Panc1 (cell line): Measurements from ENCODE around the gene PDCD1. TPM values are rescaled to one million over a fixed set of nuclear protein-coding genes. Genes with fewer than 3 reads are reported as not detected.

ENCODE experiments used
- ATAC-seq: fragments of 200-7000 bp; cut with Tn5 transposase; 2 replicates; pipeline ENCODE4 v1.9.1; 2020; ENCODE audit warnings: mild to moderate bottlenecking, moderate library complexity
- BruUV-seq: library from RNA; stranded (reverse); fragments of 400-500 nt; replicated peaks from 2 replicates; lab custom pipeline; 2021; lab: Mats Ljungman, UMichigan
- CTCF ChIA-PET: fragments of 300-600 bp; sonication (Branson Sonifier 250); formaldehyde crosslinking; loops from one replicate; lab custom pipeline; 2022; ENCODE audit warnings: antibody characterized with exemption; lab: Charles Lee
- POLR2A ChIA-PET: fragments of 300-600 bp; sonication (Branson Sonifier 250); formaldehyde crosslinking; loops from one replicate; lab custom pipeline; 2022; ENCODE audit warnings: antibody characterized with exemption; lab: Charles Lee
- DNase-seq: peaks from one replicate; pipeline ENCODE4 v3.0.0-alpha.2; 2010; ENCODE audit warnings: low read depth, low spot score
- H3K27ac ChIP-seq: 2 replicates; pipeline ENCODE4 v1.5.1; 2011; ENCODE audit warnings: mild to moderate bottlenecking, low read length, inconsistent platforms
- H3K27me3 ChIP-seq: fragments of 200-500 bp; sonication (Bioruptor generic); 2 replicates; pipeline ENCODE4 v1.6.0; 2014; ENCODE audit warnings: low read length, inconsistent platforms; ENCODE audit not compliant: control insufficient read depth, insufficient read depth
- H3K36me3 ChIP-seq: fragments of 200-500 bp; sonication (Bioruptor generic); 2 replicates; pipeline ENCODE4 v1.5.1; 2014; ENCODE audit warnings: inconsistent platforms, mild to moderate bottlenecking, low read length, moderate library complexity; ENCODE audit not compliant: control insufficient read depth, insufficient read depth
- H3K4me1 ChIP-seq: 2 replicates; pipeline ENCODE4 v1.5.1; 2011; ENCODE audit warnings: inconsistent platforms, mild to moderate bottlenecking, low read length, moderate library complexity; ENCODE audit not compliant: control insufficient read depth, insufficient read depth
- H3K4me3 ChIP-seq, 2 experiments: 2 replicates each; pipeline ENCODE4 v1.5.1; 2011 to 2012; ENCODE audit warnings: low read depth in 2 of 2, low read length in 2 of 2, mild to moderate bottlenecking in 2 of 2, inconsistent platforms in 1 of 2, moderate library complexity in 1 of 2
- H3K9me3 ChIP-seq: fragments of 200-500 bp; sonication (Bioruptor generic); 2 replicates; pipeline ENCODE4 v1.5.1; 2014; ENCODE audit warnings: low read depth, mild to moderate bottlenecking, inconsistent platforms, low read length, moderate library complexity; ENCODE audit not compliant: control insufficient read depth, insufficient read depth
- CTCF ChIP-seq: fragments of 450-650 bp; IDR thresholded peaks from 2 replicates; pipeline ENCODE4 v1.5.1; 2017; ENCODE audit warnings: mild to moderate bottlenecking
- POLR2AphosphoS5 ChIP-seq: IDR thresholded peaks from 2 replicates; pipeline ENCODE4 v1.6.1; 2012; ENCODE audit warnings: mild to moderate bottlenecking, low read depth, low read length, moderate library complexity
- REST ChIP-seq, 2 experiments: IDR thresholded peaks; 2 replicates each; pipeline ENCODE4 v1.6.1; 2011 to 2012; ENCODE audit warnings: low read depth in 2 of 2, control low read depth in 1 of 2, low read length in 1 of 2, mild to moderate bottlenecking in 1 of 2, moderate library complexity in 1 of 2; ENCODE audit not compliant: insufficient read depth in 1 of 2
- SIN3A ChIP-seq: IDR thresholded peaks from 2 replicates; pipeline ENCODE4 v1.6.1; 2012; ENCODE audit warnings: low read depth, mild to moderate bottlenecking, low read length, moderate library complexity, borderline replicate concordance; ENCODE audit not compliant: insufficient read depth
- TCF7L2 ChIP-seq: IDR thresholded peaks from 2 replicates; pipeline ENCODE4 v1.6.1; 2011; ENCODE audit warnings: mild to moderate bottlenecking, low read depth, low read length, inconsistent platforms
- in situ Hi-C: cut with HindIII; loops from 2 replicates; pipeline ENCODE4 v1.10.0; 2016; ENCODE audit warnings: low sequenced_read_pairs, low pct_unique_long_range_greater_than_20kb
- intact Hi-C: fragments of 100-400 bp; cut with micrococcal nuclease; formaldehyde crosslinking; loops from one replicate; pipeline ENCODE4 v1.10.0; 2022; ENCODE audit not compliant: unreplicated experiment
- total RNA-seq: library from RNA; stranded (reverse); gene quantifications from one replicate; pipeline ENCODE4 v1.2.1, GENCODE V29; 2021; ENCODE audit not compliant: unreplicated experiment

Gene PDCD1
- total RNA-seq, 1 experiment from 2014 or later, result 0.15 TPM

- in situ Hi-C loops, result no loop called here
- H3K9me3 ChIP-seq, result no peaks in the 10 kb centered on the region
- peaks cover 13% of the 10 kb centered on the region for H3K4me1 ChIP-seq
- no peak overlapping the region for H3K4me3 ChIP-seq
- CTCF ChIA-PET, result no interaction called here
- intact Hi-C loops, result no loop called here
- no peak for DNase-seq
- no TSS peak for BruUV-seq
- H3K27ac ChIP-seq, result no peak overlapping the region
- no peak for ATAC-seq
- no peaks in the 10 kb centered on the region for H3K36me3 ChIP-seq
- H3K27me3 ChIP-seq, result no peaks in the 10 kb centered on the region
- no peak for TF ChIP-seq SIN3A
- TF ChIP-seq REST (IDR thresholded peaks at IDR 0.05; ENCODE audit: insufficient read depth in 1 of 2, low read depth in 2 of 2, low read length in 1 of 2), result no peak
- no peak for TF ChIP-seq CTCF
- TF ChIP-seq TCF7L2, result no peak
- no peak for TF ChIP-seq POLR2AphosphoS5
- POLR2A ChIA-PET, result no interaction called here
Observed at GRCh38 chr2:241864168-241864849, 5.6 kb upstream of the PDCD1 start.

GRCh38 chr2:241863536-241863954 is 4.9 kb upstream of the PDCD1 start:
- no peak for ATAC-seq
- no TSS peak for BruUV-seq
- in situ Hi-C loops, result no loop called here

GRCh38 chr2:241862775-241863535 is 4.3 kb upstream of the PDCD1 start:
- TF ChIP-seq TCF7L2 (no peak), SIN3A (no peak), REST (IDR thresholded peaks at IDR 0.05; ENCODE audit: insufficient read depth in 1 of 2, low read depth in 2 of 2, low read length in 1 of 2) (no peak), CTCF (no peak), POLR2AphosphoS5 (no peak)
- CTCF ChIA-PET, result no interaction called here
- Histone ChIP-seq H3K36me3 (no peaks in the 10 kb centered on the region), H3K9me3 (no peaks in the 10 kb centered on the region), H3K27me3 (no peaks in the 10 kb centered on the region), H3K4me1 (peaks cover 8% of the 10 kb centered on the region; the same call in 1 of the 2 replicates), H3K4me3 (no peak overlapping the region), H3K27ac (no peak overlapping the region)
- ATAC-seq (no peak), DNase-seq (no peak)
- in situ Hi-C loops (no loop called here), intact Hi-C loops (no loop called here)
- no TSS peak for BruUV-seq
- POLR2A ChIA-PET, result no interaction called here

More at GRCh38 chr2:241863536-241863954, 4.9 kb upstream of the PDCD1 start:
- Histone ChIP-seq H3K27me3 (no peaks in the 10 kb centered on the region), H3K36me3 (no peaks in the 10 kb centered on the region), H3K27ac (no peak overlapping the region), H3K4me3 (no peak overlapping the region), H3K9me3 (no peaks in the 10 kb centered on the region), H3K4me1 (peaks cover 11% of the 10 kb centered on the region)
- no peak for TF ChIP-seq TCF7L2
- no peak for TF ChIP-seq POLR2AphosphoS5
- CTCF ChIA-PET, result no interaction called here
- intact Hi-C loops, result no loop called here
- POLR2A ChIA-PET, result no interaction called here
- DNase-seq, result no peak
